MCF 10A (cell line): ENCODE data around the gene KCNMA1. TPM values are rescaled to one million over a fixed set of nuclear protein-coding genes. Genes with fewer than 3 reads are reported as not detected.
"Not testable (repeated sequence)": the region's sequence is repeated elsewhere in the genome, so short reads cannot be mapped to it uniquely, and the experiment has no call there.

ENCODE experiments used
- BruUV-seq: library from RNA; stranded (reverse); fragments of 400-500 nt; replicated peaks from 2 replicates; lab custom pipeline; 2021; lab: Mats Ljungman, UMichigan
- CTCF ChIA-PET: fragments of 300-600 bp; sonication (Branson Sonifier 250); formaldehyde crosslinking; extraction: SDS; loops from one replicate; lab custom pipeline; 2021; ENCODE audit warnings: antibody characterized with exemption, inconsistent platforms; lab: Yijun Ruan, JAX
- POLR2A ChIA-PET: fragments of 300-600, 350-650 bp; sonication (Branson Sonifier 250); formaldehyde crosslinking; extraction: SDS; loops from one replicate; lab custom pipeline; 2020; ENCODE audit warnings: antibody characterized with exemption, inconsistent platforms; lab: Yijun Ruan, JAX
- DNase-seq: peaks from one replicate; pipeline ENCODE4 v3.0.0-alpha.2; 2018; ENCODE audit not compliant: unreplicated experiment
- H3K27ac Mint-ChIP-seq: one replicate; pipeline ENCODE4 v1.8.0; 2022; ENCODE audit warnings: mild to moderate bottlenecking, low read depth, mixed read lengths; ENCODE audit not compliant: unreplicated experiment
- H3K27me3 Mint-ChIP-seq: one replicate; pipeline ENCODE4 v1.8.0; 2022; ENCODE audit warnings: mixed read lengths; ENCODE audit not compliant: insufficient read depth, unreplicated experiment
- H3K36me3 Mint-ChIP-seq: one replicate; pipeline ENCODE4 v1.8.0; 2022; ENCODE audit warnings: mild to moderate bottlenecking, moderate library complexity, mixed read lengths; ENCODE audit not compliant: insufficient read depth, unreplicated experiment
- H3K4me1 Mint-ChIP-seq: one replicate; pipeline ENCODE4 v1.8.0; 2022; ENCODE audit warnings: mixed read lengths; ENCODE audit not compliant: insufficient read depth, unreplicated experiment
- H3K4me3 Mint-ChIP-seq: one replicate; pipeline ENCODE4 v1.8.0; 2022; ENCODE audit warnings: mild to moderate bottlenecking, moderate library complexity, mixed read lengths; ENCODE audit not compliant: unreplicated experiment
- H3K9me3 Mint-ChIP-seq: one replicate; pipeline ENCODE4 v1.8.0; 2022; ENCODE audit warnings: mixed read lengths; ENCODE audit not compliant: unreplicated experiment
- CTCF ChIP-seq: fragments of 200-600 bp; IDR thresholded peaks from one replicate; pipeline ENCODE4 v1.8.0; 2022; ENCODE audit warnings: antibody characterized with exemption, mild to moderate bottlenecking; ENCODE audit not compliant: unreplicated experiment
- intact Hi-C: fragments of 100-400 bp; cut with micrococcal nuclease; formaldehyde crosslinking; loops from 2 replicates; pipeline ENCODE4 v1.14.1; 2022
- total RNA-seq: library from RNA; stranded (reverse); gene quantifications from 2 replicates; pipeline ENCODE4 v1.2.3, GENCODE V29; 2022

Gene KCNMA1
- total RNA-seq, 1 experiment from 2014 or later = 7.5 TPM

DNA sequence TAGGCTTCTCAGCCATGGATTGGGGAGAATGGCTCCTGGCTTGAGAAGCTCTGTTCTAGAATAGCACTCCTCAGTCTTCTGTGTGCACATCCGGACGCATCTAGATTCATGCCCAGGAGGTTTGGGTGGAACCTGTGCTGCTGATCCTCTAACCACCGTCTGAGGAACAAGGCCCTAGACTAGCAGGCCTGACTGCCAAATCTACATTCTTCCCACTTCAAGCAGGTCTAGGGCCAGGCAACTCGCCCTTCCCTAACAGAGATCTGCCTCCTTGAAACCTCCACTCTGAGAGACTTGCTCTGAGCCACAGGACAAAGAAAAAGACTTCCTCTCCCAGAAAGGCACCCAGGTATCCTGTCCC, 61.6 kb downstream of the KCNMA1 start:
- no peak overlapping the region for H3K27ac Mint-ChIP-seq
- BruUV-seq = no TSS peak
- H3K4me3 Mint-ChIP-seq = no peak overlapping the region
- no peaks in the 10 kb centered on the region for H3K9me3 Mint-ChIP-seq
- CTCF ChIA-PET = no interaction called here
- H3K4me1 Mint-ChIP-seq = peaks cover 7% of the 10 kb centered on the region
- intact Hi-C loops = no loop called here
- no peaks in the 10 kb centered on the region for H3K36me3 Mint-ChIP-seq
- POLR2A ChIA-PET = interaction anchor here (0.5 kb wide), 1 partner anchor 208 kb away, joined by 3 read pairs; no protein-coding TSS in a partner anchor
- TF ChIP-seq CTCF = no peak
- DNase-seq = no peak
- no peaks in the 10 kb centered on the region for H3K27me3 Mint-ChIP-seq

- intact Hi-C loops = no loop called here
- Mint-ChIP-seq H3K4me1 (peaks cover 7% of the 10 kb centered on the region), H3K27me3 (no peaks in the 10 kb centered on the region), H3K27ac (no peak overlapping the region), H3K36me3 (no peaks in the 10 kb centered on the region), H3K4me3 (no peak overlapping the region), H3K9me3 (no peaks in the 10 kb centered on the region)
- ChIA-PET POLR2A (no interaction called here), CTCF (no interaction called here)
- no peak for TF ChIP-seq CTCF
- no TSS peak for BruUV-seq
- DNase-seq = no peak
These were observed 62.2 kb downstream of the KCNMA1 start for GRCh38 chr10:77575271-77576006.

GRCh38 chr10:77574438-77574837, 63.2 kb downstream of the KCNMA1 start:
- no peak for TF ChIP-seq CTCF
- DNase-seq = no peak
- Mint-ChIP-seq H3K4me3 (no peak overlapping the region), H3K9me3 (no peaks in the 10 kb centered on the region), H3K27ac (no peak overlapping the region), H3K27me3 (no peaks in the 10 kb centered on the region), H3K4me1 (peaks cover 7% of the 10 kb centered on the region), H3K36me3 (no peaks in the 10 kb centered on the region)
- intact Hi-C loops = no loop called here
- ChIA-PET POLR2A (no interaction called here), CTCF (interaction anchor here (0.7 kb wide), 1 partner anchor 8 kb away, joined by 3 read pairs; no protein-coding TSS in a partner anchor)
- BruUV-seq = no TSS peak

GRCh38 chr10:77572520-77572919, 65.1 kb downstream of the KCNMA1 start:
- intact Hi-C loops, H3K4me3 Mint-ChIP-seq, BruUV-seq, H3K9me3 Mint-ChIP-seq, POLR2A ChIA-PET, H3K27me3 Mint-ChIP-seq, H3K36me3 Mint-ChIP-seq, H3K27ac Mint-ChIP-seq, DNase-seq, H3K4me1 Mint-ChIP-seq: not testable (repeated sequence)
- CTCF ChIA-PET = interaction anchor here (1.0 kb wide), 1 partner anchor 69 kb away, joined by 4 read pairs; no protein-coding TSS in a partner anchor
